Osteoblast (primary cell): ENCODE measurements around the gene PYY. TPM values are rescaled to one million over a fixed set of nuclear protein-coding genes. Genes with fewer than 3 reads are reported as not detected.
"Not testable (repeated sequence)": the region's sequence is repeated elsewhere in the genome, so short reads cannot be mapped to it uniquely, and the experiment has no call there.

Source experiments
- DNase-seq: peaks from one replicate; pipeline ENCODE4 v3.0.0; 2011; ENCODE audit warnings: low spot score, mixed read lengths; ENCODE audit not compliant: insufficient read length; ENCODE audit errors: missing footprints
- H2AFZ ChIP-seq: 2 replicates; pipeline ENCODE4 v1.6.0; 2011; ENCODE audit warnings: mild to moderate bottlenecking, low read length
- H3K27ac ChIP-seq: 2 replicates; pipeline ENCODE4 v1.5.1; 2011; ENCODE audit warnings: mild to moderate bottlenecking, low read depth, low read length, moderate library complexity
- H3K27me3 ChIP-seq: 2 replicates; pipeline ENCODE4 v1.6.0; 2012; ENCODE audit warnings: mild to moderate bottlenecking, control low read depth, inconsistent platforms, low read length, moderate library complexity; ENCODE audit not compliant: insufficient read depth
- H3K36me3 ChIP-seq: 2 replicates; pipeline ENCODE4 v1.5.1; 2011; ENCODE audit warnings: mild to moderate bottlenecking, low read length, control low read depth, moderate library complexity; ENCODE audit not compliant: insufficient read depth
- H3K4me1 ChIP-seq: 2 replicates; pipeline ENCODE4 v1.5.1; 2011; ENCODE audit warnings: mild to moderate bottlenecking, low read length, control low read depth, moderate library complexity; ENCODE audit not compliant: insufficient read depth
- H3K4me2 ChIP-seq: 2 replicates; pipeline ENCODE4 v1.6.0; 2011; ENCODE audit warnings: mild to moderate bottlenecking, low read length; ENCODE audit not compliant: insufficient read depth
- H3K4me3 ChIP-seq: fragments of 200-600 bp; sonication (generic); 3 replicates; pipeline ENCODE4 v1.5.1; 2012; ENCODE audit warnings: mild to moderate bottlenecking, low read length, inconsistent platforms; ENCODE audit not compliant: insufficient read depth
- H3K79me2 ChIP-seq: 2 replicates; pipeline ENCODE4 v1.6.0; 2012; ENCODE audit warnings: mild to moderate bottlenecking, low read length, control low read depth, inconsistent platforms; ENCODE audit not compliant: insufficient read depth
- H3K9me3 ChIP-seq: 2 replicates; pipeline ENCODE4 v1.5.1; 2011; ENCODE audit warnings: low read depth, low read length, control low read depth
- H4K20me1 ChIP-seq: 2 replicates; pipeline ENCODE4 v1.6.0; 2012; ENCODE audit warnings: mild to moderate bottlenecking, low read length, control low read depth; ENCODE audit not compliant: insufficient read depth
- total RNA-seq: library from RNA; depleted of rRNA; stranded (reverse); fragments of >200 nt; gene quantifications from 2 replicates; pipeline ENCODE4 v1.2.3, GENCODE V29; 2012
- TF ChIP-seq, protein P1 (sequence below): IDR thresholded peaks from 2 replicates; pipeline ENCODE4 v1.5.1; 2011; ENCODE audit warnings: mild to moderate bottlenecking, low read depth, low read length, moderate library complexity; ENCODE audit errors: extremely low read depth

PYY gene
- total RNA-seq, 1 donor = not detected

DNA sequence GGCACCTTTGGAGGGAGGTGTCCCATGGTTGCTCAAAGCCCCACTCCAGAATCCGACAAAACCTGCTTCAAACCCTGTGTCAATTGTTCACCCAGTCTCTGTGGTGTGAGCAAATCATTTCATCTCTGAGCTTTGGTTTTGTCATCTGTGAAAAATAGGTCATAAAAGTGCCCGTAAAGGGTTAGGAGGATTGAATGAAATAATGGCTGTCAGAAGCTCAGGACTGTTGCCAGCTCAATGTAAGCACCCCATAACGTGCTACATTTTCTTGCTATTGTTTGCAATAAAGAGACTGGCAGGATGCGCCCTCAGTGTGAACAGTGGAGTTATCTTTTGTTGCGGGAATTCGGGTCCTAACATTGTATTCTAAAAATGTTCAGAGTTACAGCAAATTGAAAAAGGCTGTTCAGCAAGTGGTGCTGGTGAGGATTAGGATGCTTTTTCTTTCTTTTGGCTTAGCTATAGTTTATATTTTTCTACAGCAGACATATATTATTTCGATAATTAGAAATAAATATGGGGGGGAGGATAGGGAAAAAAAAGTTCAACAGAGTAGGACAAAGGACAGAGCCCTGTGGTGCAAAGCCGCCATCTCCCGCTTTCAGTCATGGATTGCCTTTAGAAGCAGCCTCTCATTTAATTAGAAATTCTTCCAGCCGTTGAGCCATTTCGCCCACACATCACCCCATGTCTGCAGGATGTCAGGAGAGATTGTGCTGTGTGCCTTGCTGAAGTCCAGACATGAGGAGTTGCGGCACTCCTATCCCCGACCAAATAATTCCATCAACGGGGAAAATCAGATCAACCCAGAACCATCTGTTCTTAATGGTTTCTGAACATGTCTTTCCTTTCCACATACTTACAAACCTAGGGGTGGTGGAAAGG, 20.9 kb upstream of the PYY start:
- Histone ChIP-seq H3K79me2 (no peaks in the 10 kb centered on the region), H3K4me3 (no peak overlapping the region), H3K27me3 (peaks cover 39% of the 10 kb centered on the region), H3K27ac (no peak overlapping the region), H3K4me1 (no peaks in the 10 kb centered on the region), H3K4me2 (no peak overlapping the region), H4K20me1 (no peaks in the 10 kb centered on the region), H3K36me3 (no peaks in the 10 kb centered on the region), H2AFZ (no peak overlapping the region), H3K9me3 (no peaks in the 10 kb centered on the region)
- TF ChIP-seq, protein P1, sequence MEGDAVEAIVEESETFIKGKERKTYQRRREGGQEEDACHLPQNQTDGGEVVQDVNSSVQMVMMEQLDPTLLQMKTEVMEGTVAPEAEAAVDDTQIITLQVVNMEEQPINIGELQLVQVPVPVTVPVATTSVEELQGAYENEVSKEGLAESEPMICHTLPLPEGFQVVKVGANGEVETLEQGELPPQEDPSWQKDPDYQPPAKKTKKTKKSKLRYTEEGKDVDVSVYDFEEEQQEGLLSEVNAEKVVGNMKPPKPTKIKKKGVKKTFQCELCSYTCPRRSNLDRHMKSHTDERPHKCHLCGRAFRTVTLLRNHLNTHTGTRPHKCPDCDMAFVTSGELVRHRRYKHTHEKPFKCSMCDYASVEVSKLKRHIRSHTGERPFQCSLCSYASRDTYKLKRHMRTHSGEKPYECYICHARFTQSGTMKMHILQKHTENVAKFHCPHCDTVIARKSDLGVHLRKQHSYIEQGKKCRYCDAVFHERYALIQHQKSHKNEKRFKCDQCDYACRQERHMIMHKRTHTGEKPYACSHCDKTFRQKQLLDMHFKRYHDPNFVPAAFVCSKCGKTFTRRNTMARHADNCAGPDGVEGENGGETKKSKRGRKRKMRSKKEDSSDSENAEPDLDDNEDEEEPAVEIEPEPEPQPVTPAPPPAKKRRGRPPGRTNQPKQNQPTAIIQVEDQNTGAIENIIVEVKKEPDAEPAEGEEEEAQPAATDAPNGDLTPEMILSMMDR = no peak
- no peak for DNase-seq

DNA sequence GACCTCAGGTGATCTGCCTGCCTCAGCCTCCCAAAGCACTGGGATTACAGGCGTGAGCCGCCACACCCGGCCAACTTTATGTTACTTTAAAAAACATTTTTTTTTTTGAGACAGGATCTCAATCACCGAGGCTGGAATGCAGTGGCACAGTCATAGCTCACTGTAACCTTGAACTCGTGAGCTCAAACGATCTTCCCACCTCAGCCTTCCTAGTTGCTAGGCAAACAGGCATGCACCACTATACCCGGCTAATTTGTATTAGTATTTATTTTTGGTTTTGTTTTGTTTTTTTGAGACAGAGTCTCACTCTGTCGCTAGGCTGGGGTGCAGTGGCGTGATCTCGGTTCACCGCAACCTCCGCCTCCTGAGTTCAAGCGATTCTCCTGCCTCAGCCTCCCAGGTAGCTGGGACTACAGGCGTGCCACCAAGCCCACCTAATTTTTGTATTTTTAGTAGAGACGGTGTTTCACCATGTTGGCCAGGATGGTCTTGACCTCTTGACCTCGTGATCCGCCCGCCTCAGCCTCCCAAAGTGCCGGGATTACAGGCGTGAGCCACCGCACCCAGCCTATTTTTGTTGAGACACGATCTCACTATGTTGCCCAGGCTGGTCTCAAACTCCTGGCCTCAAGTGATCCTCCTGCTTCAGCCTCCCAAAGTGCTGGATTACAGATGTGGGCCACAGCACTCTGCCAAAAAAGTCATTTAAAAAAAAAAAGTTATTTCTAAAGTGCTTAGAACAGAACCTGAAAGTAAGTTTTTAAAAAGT, 18.9 kb upstream of the PYY start:
- not testable (repeated sequence) for H3K4me2 ChIP-seq, H3K36me3 ChIP-seq, H3K27ac ChIP-seq, H3K4me1 ChIP-seq, DNase-seq, H3K79me2 ChIP-seq, H4K20me1 ChIP-seq, H3K9me3 ChIP-seq, H3K4me3 ChIP-seq, H2AFZ ChIP-seq
- H3K27me3 ChIP-seq = peaks cover 24% of the 10 kb centered on the region

DNA sequence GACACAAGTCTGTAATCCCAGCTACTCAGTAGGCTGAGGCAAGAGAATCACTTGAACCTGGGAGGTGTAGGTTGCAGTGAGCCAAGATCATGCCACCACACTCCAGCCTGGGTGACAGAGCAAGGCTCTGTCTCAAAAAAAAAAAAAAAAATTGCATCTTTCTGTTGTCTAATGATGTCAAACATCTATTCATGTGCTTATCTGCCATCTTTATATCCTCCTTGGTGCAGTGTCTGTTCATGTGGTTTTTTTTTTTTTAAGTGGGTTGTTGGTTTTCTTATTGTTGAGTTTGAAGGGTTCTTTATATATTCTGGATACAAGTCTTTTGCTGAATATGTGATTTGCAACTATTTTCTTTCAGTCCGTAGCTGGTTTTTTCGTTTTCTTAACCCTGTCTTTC, 17.7 kb upstream of the PYY start:
- H3K4me2 ChIP-seq, H3K36me3 ChIP-seq, H3K4me1 ChIP-seq, DNase-seq, H2AFZ ChIP-seq, H3K27ac ChIP-seq, H3K79me2 ChIP-seq, H4K20me1 ChIP-seq, H3K9me3 ChIP-seq, H3K4me3 ChIP-seq: not testable (repeated sequence)
- H3K27me3 ChIP-seq = peaks cover 14% of the 10 kb centered on the region

DNA sequence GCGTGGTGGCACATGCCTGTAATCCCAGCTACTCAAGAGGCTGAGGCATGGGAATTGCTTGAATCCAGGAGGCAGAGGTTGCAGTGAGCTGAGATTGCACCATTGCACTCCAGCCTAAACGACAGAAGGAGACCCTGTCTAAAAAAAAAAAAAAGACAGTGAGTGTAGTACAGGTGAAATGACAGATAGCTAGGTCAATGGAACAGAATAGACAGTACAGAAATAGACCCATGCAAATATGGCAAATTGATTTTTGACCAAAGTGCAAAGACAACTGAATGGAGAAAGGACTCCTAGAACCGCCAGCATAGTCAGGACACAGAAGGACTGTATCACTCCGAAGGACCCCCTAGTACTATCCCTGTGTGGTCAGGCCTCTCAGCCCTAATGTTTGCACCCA, 16.6 kb upstream of the PYY start:
- DNase-seq = no peak
- Histone ChIP-seq H4K20me1 (no peaks in the 10 kb centered on the region), H2AFZ (no peak overlapping the region), H3K27me3 (peaks cover 14% of the 10 kb centered on the region), H3K36me3 (no peaks in the 10 kb centered on the region), H3K4me3 (no peak overlapping the region), H3K4me1 (peaks cover 5% of the 10 kb centered on the region), H3K27ac (no peak overlapping the region), H3K4me2 (no peak overlapping the region), H3K79me2 (no peaks in the 10 kb centered on the region), H3K9me3 (no peaks in the 10 kb centered on the region)
- TF ChIP-seq, protein P1 = no peak
